LNCAP (cell line): Measurements from ENCODE around the gene MICAL3.

ENCODE experiments used
- CTCF ChIP-seq: fragments of 450-650 bp; IDR thresholded peaks from 2 replicates; pipeline ENCODE4 v1.5.1; 2017; ENCODE audit warnings: mild to moderate bottlenecking

The MICAL3 gene

GRCh38 chr22:17943533-17944249 lies 80.7 kb downstream of the MICAL3 start:
- no peak for TF ChIP-seq CTCF

GRCh38 chr22:17942721-17943120 lies 81.6 kb downstream of the MICAL3 start:
- no peak for TF ChIP-seq CTCF

- no peak for TF ChIP-seq CTCF
Measured at GRCh38 chr22:17941471-17942406, 82.6 kb downstream of the MICAL3 start.

GRCh38 chr22:17939579-17939978 lies 84.8 kb downstream of the MICAL3 start:
- TF ChIP-seq CTCF, result no peak

- no peak for TF ChIP-seq CTCF
Measured at GRCh38 chr22:17939011-17939410, 85.3 kb downstream of the MICAL3 start.

GRCh38 chr22:17938484-17938924 lies 85.9 kb downstream of the MICAL3 start:
- TF ChIP-seq CTCF, result no peak

GRCh38 chr22:17931400-17931825 lies 92.9 kb downstream of the MICAL3 start:
- TF ChIP-seq CTCF, result no peak
